ENCODE data around the gene PPP1CA.

PPP1CA gene

GRCh38 chr11:67401495-67402191 is at the start of gene PPP1CA:
TSS of gene PPP1CA (minus strand) at chr11:67401858. CDS start at chr11:67401782, 76 bp downstream.
- DNase-seq (ENCODE audit: low read depth), result peak; percentile 72

GRCh38 chr11:67450796-67451657 is 49.4 kb upstream of the PPP1CA start:
- no peak for DNase-seq (ENCODE audit: low read depth)

- no peak for DNase-seq (ENCODE audit: low read depth)
Observed at GRCh38 chr11:67449116-67449844, 47.6 kb upstream of the PPP1CA start.

- DNase-seq (ENCODE audit: low read depth), result no peak
Observed at GRCh38 chr11:67448220-67448609, 46.6 kb upstream of the PPP1CA start.

GRCh38 chr11:67445515-67445914 is 43.9 kb upstream of the PPP1CA start:
- DNase-seq (ENCODE audit: low read depth), result no peak

GRCh38 chr11:67442504-67443404 is 41.1 kb upstream of the PPP1CA start:
- DNase-seq (ENCODE audit: low read depth), result no peak

GRCh38 chr11:67441731-67442351 is 40.2 kb upstream of the PPP1CA start:
- no peak for DNase-seq (ENCODE audit: low read depth)

GRCh38 chr11:67441098-67441563 is 39.5 kb upstream of the PPP1CA start:
- DNase-seq (ENCODE audit: low read depth), result no peak

- no peak for DNase-seq (ENCODE audit: low read depth)
Observed at GRCh38 chr11:67440229-67441097, 38.8 kb upstream of the PPP1CA start.

GRCh38 chr11:67439321-67440228 is 37.9 kb upstream of the PPP1CA start:
- DNase-seq (ENCODE audit: low read depth), result no peak

- no peak for DNase-seq (ENCODE audit: low read depth)
Observed at GRCh38 chr11:67438158-67438902, 36.7 kb upstream of the PPP1CA start.

GRCh38 chr11:67437809-67438157 is 36.1 kb upstream of the PPP1CA start:
- no peak for DNase-seq (ENCODE audit: low read depth)

- DNase-seq (ENCODE audit: low read depth), result no peak
Observed at GRCh38 chr11:67437082-67437808, 35.6 kb upstream of the PPP1CA start, which contains the start of gene PTPRCAP. TSS of gene PTPRCAP (minus strand) at chr11:67437682. CDS start at chr11:67437619, 63 bp downstream.

- DNase-seq (ENCODE audit: low read depth), result no peak
Observed at GRCh38 chr11:67436459-67437081, 34.9 kb upstream of the PPP1CA start.

GRCh38 chr11:67435727-67436458 is 34.2 kb upstream of the PPP1CA start:
- no peak for DNase-seq (ENCODE audit: low read depth)

- DNase-seq (ENCODE audit: low read depth), result no peak
Observed at GRCh38 chr11:67435031-67435726, 33.5 kb upstream of the PPP1CA start.

Data from fibroblast of the conjunctiva (primary cell).